ENCODE results near the gene ZMYM2.

GRCh38 chr13:20000062-20000552 is 41.6 kb downstream of the ZMYM2 start:
- TF ChIP-seq, protein P1, sequence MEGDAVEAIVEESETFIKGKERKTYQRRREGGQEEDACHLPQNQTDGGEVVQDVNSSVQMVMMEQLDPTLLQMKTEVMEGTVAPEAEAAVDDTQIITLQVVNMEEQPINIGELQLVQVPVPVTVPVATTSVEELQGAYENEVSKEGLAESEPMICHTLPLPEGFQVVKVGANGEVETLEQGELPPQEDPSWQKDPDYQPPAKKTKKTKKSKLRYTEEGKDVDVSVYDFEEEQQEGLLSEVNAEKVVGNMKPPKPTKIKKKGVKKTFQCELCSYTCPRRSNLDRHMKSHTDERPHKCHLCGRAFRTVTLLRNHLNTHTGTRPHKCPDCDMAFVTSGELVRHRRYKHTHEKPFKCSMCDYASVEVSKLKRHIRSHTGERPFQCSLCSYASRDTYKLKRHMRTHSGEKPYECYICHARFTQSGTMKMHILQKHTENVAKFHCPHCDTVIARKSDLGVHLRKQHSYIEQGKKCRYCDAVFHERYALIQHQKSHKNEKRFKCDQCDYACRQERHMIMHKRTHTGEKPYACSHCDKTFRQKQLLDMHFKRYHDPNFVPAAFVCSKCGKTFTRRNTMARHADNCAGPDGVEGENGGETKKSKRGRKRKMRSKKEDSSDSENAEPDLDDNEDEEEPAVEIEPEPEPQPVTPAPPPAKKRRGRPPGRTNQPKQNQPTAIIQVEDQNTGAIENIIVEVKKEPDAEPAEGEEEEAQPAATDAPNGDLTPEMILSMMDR (conservative IDR thresholded peaks at IDR 0.05 in 1 of 2, IDR thresholded peaks at IDR 0.05 in 1 of 2; ENCODE audit: low read depth in 1 of 2, low read length in 2 of 2) = no peak
- no peak for TF ChIP-seq EZH2 (IDR thresholded peaks at IDR 0.05; ENCODE audit: low read length, missing control alignments)

Data from fibroblast of lung (primary cell).